NCI-H524 (cell line): ENCODE measurements around the gene USP5.
A peak's percentile ranks its signal among the peaks of the same experiment; 100 is the strongest.
"Not testable (repeated sequence)": the region's sequence is repeated elsewhere in the genome, so short reads cannot be mapped to it uniquely, and the experiment has no call there.

Source experiments
- DNase-seq, 2 experiments: peaks; one replicate each; lab custom pipeline; 2025; lab: John Stamatoyannopoulos, UW

Gene USP5

DNA sequence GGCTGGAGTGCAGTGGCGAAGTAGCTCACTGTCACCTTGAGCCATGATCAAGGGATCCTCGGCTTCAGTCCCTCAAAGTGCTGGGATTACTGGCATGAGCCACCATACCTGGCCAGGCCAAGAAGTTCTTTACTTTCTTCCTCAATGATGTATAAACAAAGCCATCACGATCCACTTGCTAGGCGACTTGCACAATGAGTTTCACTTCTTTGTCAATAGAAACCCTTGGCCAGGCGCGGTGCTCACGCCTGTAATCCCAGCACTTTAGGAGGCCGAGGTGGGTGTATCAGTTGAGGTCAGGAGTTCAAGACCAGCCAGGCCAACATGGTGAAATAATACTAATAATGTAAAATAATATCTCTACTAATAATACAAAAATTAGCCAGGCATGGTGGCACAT is 35.5 kb downstream of the USP5 start:
- no peak for DNase-seq

DNA sequence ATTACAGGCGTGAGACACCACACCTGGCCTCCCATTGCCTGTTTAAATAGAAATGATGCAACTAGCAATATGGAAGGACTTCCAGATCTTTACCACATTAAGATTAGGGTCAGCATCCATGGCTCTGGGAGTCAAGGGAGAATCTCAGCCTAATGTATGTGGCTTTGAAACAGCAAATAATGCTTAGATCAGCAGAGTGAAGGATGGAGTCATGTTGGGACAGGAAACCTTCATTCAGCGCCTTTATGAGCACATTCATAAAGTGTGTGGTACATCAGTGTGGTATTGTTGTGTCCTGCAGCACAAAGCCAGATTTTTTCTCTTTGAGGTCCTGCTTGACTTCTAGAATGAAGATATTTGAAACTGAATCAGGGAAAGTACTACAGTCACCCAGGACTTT is 36.4 kb downstream of the USP5 start:
- no peak for DNase-seq

DNA sequence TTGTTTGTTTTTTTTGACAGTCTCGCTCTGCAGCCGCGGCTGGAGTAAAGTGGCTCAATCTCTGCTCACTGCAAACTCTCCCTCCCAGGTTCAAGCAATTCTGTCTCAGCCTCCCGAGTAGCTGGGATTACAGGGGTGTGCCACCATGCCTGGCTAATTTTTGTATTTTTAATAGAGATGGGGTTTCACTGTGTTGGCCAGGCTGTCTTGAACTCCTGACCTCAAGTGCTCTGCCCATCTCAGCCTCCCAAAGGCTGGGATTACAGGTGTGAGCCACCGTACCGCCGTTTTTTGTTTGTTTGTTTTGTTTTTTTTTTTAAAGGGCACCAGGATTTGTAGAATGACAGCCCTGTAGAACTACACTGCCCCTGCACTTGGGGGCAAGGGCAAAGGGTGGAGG is 36.8 kb downstream of the USP5 start:
- not testable (repeated sequence) for DNase-seq

DNA sequence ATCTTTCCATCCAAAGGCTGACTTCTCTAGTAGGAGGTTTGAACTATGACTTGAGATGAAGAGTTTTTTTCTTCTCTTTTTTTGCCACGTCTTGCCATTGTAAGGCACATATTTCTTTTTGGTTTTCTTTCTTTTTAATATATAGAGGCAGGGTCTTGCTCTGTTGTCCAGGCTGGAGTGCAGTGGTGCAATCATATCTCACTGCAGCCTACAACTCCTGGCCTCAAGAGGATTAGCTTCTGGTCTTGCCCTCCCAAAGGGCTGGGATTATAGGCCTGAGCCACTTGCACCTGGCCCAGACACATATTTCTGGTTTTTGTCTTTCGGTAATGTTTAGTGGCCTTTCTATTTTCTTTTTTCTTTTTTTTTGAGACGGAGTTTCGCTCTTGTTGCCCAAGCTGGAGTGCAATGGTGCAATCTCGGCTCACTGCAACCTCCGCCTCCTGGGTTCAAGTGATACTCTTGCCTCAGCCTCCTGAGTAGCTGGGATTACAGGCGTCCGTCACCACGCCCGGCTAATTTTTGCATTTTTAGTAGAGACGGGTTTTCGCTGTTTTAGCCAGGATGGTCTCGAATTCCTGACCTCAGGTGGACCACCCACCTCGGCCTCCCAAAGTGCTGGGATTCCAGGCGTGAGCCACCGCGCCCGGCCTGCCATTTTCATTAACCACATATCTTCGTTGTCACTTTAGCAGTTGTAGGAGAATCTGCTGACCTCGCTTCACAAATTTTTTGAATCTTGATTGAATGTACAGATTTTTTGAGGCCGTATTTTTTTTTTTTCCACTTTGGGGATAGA is 38.0 kb downstream of the USP5 start:
- DNase-seq, result not testable (repeated sequence)

DNA sequence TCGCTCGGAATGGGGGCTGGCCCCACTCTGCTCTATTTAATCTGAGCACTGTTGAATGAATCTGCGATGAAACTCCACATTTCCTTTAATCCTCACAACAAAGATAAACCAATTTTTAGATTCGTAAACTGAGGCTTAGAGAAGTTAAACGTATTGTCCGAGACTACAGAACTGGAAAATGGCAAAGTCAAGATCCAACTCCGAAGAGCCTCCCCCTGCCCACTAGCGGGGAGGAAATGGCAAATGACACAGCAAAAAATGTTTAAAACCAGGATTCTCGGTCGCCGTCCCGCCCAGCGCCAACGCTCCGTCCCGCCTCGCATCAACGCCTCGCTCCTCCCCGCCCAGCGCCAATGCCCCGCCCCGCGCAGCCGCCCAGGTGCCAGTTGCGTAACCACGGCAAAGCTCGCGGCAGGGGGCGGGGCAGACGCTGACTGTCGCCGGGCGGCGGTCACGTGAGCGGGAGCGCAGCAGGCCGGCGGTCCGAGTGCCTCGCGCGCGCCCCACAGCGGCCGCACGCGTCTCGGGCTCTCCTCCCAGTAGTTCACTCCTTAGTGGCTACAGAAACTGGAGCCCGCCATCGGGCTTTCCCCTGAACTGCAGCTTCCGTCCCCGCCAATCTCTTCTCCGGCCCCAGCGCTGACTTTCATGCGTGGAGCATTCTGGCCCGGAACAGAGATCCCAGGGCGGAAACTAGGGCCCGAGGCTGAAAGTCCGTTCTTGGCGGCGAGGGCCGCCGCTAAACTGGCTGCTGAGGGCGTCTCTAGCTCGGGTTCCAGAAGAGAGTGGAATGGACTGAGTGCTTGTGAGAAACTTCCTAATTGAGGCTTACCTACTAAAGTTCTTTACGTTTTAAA is 39.1 kb downstream of the USP5 start:
- DNase-seq, result peak; percentile 82 to 93

DNA sequence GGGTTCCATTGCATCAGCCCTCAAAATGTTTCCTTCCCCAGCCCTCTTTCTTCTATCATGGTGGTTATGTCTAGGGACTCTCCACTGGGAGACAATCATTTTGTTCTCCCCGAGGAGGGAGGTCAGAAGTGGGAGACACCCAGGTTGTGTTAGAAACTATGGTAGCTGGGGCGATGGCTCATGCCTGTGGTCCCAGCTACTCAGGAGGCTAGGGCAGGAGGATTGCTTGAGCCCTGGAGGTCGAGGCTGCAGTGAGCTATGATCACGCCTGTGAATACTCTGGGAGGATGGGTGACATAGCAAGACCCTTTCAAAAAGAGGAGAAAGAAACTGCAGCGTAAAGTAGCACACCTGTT is 39.7 kb downstream of the USP5 start:
- DNase-seq, result no peak

DNA sequence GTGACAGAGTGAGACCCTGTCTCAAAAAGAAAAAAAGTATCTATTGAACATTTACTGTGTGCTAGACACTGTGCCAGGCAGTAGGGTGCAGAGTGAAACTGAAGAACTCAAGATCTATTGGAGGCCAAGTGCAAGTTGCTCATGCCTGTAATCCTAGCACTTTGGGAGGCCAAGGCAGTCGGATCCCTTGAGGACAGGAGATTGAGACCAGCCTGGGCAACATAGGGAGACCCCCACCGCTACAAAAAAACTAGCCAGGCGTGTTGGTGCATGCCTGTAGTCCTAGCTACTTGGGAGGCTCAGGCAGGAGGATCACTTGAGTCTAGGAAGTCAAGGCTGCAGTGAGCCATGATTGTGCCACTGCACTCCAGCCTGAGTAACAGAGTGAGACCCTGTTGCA is 40.7 kb downstream of the USP5 start:
- not testable (repeated sequence) for DNase-seq

DNA sequence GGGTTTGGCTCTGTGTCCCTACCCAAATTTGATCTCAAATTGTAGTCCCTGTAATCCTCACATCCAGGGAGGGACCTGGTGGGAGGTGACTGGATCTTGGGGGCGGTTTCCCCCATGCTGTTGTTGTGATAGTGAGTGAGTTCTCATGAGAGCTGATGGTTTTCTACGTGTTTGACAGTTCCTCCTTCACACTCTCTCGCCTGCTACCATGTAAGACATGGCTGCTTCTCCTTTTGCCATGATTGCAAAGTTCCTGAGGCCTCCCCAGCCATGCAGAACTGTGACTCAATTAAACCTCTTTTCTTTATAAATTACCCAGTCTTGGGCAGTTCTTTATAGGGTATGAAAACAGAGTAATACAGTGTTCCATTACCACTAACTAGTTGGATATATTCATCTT is 42.4 kb downstream of the USP5 start:
- no peak for DNase-seq

DNA sequence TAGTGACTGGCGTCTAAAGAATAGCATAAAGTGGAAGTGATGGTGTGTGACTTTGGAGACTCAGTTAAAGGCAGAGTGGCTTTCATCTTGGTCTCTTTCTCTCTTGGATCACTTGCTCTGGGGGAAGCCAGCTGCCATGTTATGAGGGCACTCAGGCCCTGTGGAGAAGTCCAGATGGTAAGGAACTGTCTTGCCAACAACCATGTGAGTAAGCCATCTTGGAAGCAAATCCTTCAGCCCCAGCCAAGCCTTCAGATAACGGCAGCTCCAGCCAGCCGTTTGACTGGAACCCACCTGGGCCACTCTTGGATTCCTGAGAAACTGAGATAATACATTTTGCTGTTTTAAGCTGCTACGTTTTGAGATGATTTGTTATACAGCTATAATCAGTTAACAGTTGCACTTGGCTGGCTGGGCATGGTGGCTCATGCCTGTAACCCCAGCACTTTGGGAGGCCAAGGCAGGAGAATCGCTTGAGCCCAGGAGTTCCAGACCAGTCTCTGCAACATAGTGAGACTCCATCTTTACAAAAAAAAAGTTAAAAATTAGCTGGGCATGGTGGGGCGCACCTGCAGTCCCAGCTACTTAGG is 45.0 kb downstream of the USP5 start:
- DNase-seq, result peak in 1 of 2 experiments; percentile 20

DNA sequence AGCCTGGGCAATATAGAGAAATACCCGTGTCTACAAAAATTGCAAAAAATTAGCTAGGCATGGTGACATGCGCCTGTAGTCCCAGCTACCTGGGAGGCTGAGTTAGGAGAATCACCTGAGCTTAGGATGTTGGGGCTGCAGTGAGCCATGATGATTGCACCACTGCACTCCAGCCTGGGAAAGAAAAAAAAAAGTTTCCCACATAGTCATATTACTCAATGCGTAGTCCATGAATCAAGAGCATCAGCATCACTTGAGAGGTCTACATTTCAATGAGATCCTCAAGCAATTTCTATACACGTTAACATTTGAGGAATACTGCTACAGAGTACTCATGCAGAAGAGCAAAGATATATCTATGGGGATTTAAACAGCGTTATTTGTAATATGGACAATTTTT is 47.5 kb downstream of the USP5 start:
- DNase-seq, result no peak

DNA sequence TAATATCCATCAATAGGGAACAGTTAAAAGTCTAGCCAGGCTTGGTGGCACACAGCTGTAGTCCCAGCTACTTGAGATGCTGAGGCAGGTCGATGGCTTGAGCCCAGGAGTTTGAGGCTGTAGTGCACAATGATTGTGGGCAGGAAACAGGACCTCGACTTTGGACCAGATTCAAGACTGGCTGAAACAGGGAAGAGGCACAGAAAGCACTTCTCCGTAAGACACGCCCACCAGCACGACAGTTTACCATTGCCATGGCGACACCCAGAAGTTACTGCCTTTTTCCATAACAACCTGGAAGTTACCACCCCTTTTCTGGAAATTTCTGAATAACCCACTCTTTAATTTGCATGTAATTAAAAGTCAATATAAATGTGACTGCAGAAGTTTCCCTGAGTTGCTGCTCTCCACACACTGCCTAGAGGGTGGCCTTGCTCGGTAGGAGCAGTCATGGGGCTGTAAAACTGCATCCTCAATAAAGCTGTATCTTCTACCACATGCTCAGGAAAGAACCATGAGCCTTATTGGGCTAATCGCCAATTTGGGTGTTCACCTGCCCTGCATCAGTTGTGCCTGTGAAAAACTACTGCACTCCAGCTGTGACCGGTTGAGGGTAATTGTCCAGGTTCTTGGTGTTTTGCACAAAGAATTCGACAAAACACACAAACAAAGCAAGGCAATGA is 48.0 kb downstream of the USP5 start:
- no peak for DNase-seq

DNA sequence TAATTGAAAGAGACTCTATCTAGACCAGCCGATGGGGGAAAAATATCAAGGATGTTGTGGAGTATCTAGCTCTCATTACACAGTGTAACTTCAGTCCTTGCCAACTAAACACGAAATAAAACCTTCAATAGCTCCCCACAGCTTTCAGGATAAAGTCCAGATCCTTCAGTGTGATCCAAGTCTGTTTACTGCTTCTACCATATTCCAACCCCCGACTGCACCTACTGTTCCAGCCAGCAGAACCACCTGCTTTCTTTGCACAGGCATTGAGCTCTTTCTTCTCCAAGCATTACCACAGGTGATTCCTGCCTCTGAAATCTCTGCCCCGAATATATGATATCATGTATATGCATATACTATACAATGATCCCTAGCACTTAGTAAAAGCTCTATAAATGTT is 50.5 kb downstream of the USP5 start:
- no peak for DNase-seq

DNA sequence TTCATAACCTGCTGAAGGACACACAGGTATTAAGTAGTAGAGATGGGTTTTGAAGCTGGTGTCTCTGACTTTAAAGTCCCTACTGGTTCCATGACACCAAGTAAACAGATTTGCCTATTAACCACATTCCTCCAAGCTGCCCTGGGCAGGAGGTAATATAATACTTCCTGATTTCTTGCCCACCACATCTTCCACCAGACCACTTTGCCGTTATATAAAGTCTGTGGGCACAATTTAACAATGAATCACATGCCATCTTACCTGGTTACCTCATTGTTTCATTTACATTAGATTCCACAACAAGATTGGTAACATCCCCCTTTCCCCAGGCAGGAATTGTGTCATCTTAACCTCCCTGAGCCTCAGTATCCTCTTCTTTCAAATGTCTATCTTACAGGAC is 51.8 kb downstream of the USP5 start:
- no peak for DNase-seq

DNA sequence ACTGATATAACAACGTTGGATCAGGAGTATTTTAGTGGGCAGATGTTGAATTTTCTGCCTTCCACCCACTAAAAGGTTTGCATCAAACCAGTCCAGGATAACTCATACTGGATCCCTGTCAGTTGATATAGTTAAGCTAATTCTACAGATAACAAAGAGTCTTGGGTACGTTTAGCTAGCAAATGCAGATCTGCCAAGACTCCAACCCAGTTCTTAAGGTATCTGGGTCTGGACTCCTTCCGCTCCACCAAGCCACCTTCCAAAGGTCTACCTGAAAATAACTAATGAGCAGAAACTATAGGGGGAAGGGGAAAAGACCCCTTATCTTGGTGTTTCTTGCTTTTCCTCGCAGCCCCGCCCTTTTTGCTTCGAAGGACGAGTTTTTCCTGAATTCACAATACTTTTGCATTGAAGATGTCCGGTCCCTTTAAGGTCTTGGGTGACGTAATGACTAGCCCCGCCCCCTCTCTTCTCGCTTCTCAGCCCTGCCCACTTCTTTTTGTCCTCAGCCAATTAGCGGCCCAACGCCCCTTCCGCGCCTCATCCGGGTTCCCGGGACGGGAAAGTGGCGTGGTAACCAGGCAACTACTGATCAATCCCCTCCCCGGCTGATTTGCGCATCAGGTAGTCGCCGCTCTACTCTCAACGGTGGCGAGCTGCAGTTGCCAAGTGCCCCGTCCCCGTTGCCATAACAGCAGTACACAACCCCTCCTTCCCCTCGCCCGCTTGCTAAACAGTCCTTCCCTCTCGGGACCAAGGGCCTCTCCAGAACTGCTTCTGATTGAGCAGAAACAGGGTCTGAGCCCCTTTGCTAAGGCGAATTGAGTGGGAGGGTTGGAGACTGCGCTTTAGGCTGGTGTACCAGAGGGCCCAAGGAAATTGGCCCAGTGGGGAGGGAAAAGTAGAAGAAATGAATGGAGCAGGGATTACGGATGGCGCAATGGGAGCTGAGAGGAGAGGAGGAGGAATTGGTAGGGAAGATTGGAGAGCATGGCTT is 52.6 kb downstream of the USP5 start, which contains the start of gene LRRC23:
TSS of gene LRRC23 (plus strand) at position 543 of the 997 bp plus-strand sequence. CDS start 812 bp downstream, outside the sequence.
- DNase-seq, result peak; percentile 93 to 95

DNA sequence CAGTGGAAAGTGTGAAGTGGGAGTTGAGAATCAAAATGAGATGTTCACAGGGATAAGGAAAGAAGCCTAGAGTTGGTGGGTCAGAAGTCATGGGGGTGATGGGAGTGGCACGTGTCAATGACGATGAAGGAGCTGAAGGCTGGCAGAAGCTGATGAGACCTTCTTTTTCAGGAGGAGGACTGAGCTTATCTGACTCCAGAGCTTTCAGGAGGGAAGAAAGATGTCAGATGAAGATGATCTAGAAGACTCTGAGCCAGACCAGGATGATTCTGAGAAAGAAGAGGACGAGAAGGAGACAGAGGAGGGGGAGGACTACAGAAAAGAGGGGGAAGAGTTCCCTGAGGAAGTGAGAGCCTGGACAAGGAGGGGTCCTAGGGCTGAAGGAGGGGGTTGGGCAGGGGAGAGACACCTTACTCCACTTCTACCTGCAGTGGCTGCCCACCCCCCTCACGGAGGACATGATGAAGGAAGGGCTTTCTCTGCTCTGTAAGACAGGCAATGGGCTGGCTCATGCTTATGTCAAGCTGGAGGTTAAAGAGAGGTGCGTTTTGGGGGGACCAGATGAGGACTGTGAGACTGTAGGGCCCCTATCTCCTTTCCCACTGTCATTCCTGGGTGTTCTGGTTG is 53.6 kb downstream of the USP5 start:
- DNase-seq, result no peak

DNA sequence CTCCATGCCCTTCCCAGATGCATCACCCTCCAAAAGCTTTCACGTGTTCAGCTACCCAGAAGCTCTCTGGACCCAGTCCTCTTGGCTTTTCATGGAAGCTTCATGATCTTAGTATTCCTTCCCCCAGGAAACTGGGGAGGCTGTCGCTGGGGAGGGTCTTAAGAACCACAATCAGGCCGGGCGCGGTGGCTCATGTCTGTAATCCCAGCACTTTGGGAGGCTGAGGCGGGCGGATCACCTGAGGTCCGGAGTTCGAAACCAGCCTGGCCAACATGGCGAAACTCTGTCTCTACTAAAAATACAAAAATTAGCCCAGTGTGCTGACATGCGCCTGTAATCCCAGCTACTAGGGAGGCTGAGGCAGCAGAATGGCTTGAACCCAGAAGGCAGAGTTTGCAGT is 56.2 kb downstream of the USP5 start:
- not testable (repeated sequence) for DNase-seq

DNA sequence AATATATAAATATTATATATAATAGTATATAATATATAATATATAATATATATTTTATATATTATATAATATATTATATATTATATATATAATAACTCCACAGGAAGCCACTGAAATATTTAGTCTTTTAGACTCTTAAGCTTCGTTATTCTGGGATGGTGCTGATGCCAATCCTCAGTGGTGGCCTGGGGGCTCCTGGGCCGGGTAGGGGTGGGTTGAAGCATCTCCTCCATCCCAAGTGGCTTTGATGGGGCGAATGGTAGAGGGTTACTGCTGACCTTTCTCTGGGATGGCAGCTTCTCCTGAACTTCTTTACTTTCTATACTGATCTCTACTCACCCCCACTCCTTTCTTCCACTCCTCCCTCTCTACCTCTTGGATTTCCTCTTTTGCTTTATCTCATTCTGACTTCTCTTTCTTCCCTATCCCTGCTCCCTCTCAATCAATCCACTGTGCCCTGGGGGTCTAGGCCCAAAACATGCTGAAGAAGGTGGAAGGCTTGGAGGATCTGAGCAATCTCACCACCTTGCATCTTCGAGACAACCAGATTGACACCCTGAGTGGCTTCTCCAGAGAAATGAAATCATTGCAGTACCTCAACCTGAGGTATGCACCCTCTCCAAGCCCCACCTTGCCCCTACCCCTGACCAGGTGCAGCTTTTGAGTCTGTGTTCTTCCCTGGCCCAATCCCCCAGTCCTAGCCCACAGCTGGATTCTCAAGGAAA is 57.6 kb downstream of the USP5 start:
- DNase-seq, result no peak

DNA sequence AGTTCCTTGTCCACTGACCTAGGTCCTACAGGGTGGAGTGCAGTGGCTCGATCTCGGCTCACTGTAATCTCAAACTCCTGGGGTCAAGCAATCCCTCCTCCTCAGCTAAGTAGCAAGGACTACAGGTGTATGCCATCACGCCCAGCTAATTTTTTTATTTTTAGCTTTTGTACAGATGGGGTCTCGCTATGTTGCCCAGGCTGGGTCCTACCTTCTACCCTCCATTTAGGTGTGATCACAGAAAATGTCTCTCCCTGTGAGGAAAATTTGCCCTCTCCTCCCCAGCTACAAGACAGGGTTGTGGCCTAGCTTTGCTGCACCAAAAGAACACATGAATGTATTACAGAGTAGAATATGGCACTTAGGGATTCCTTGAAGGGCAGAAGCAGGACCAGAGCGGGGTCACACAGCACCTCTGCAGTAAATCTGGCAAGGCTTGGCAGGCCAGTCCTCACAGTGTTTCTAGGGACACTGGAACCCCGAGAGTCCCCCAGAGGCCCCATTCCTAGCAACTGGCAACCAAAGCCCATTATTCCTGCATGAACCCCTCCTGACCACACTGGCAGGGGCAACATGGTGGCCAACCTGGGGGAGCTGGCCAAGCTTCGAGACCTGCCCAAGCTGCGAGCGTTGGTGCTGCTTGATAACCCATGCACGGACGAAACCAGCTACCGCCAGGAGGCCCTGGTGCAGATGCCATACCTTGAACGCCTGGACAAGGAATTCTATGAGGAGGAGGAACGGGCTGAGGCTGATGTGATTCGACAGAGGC is 60.4 kb downstream of the USP5 start:
- DNase-seq, result no peak
